GM21381 (cell line): ENCODE results near the gene UBE2J1.
"Not testable (repeated sequence)": the region's sequence is repeated elsewhere in the genome, so short reads cannot be mapped to it uniquely, and the experiment has no call there.

Experiments
- ATAC-seq: cut with Tn5 transposase; IDR thresholded peaks from one replicate; pipeline ENCODE4 v1.9.1; 2021; ENCODE audit warnings: mild to moderate bottlenecking, moderate library complexity; ENCODE audit not compliant: unreplicated experiment

The UBE2J1 gene

DNA sequence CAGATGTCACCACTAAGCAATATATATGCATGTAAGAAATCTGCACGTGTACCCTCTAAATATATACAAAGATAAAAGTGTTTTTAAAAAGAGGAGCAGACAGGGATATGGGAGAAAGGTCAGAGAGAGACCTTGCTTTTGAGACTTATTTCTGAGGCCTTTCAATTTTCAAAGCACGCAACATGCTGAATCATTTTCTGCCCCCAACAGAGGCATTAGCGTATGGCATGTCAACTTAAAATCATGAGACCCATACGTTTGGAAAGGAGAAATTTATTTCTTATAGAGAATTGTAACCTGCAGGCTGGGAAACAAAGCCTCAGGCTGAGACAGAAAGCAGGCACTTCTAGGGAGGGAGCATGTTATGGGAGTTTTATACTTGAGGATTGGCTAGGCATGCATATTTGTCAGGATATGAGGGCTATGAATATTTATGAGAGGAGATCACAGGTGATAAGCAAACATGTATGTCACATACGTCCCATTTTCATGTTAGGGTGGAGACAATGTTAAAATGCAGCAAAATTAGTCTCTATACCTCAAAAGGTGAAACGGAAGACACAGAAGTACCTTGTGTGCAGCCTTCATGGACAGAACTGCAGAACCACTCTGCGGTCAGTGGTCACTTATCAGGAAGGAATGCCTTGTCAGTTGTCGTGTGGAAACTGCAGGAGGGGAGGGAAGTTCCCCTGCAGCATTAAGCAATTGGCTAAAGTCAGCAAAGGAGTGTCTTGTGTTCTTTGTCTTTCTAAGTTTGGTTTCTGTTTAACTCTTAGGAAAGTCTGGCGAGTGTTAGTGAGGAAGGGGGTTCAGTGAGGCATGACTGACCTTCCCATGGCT is 31.2 kb downstream of the UBE2J1 start:
- no peak for ATAC-seq

DNA sequence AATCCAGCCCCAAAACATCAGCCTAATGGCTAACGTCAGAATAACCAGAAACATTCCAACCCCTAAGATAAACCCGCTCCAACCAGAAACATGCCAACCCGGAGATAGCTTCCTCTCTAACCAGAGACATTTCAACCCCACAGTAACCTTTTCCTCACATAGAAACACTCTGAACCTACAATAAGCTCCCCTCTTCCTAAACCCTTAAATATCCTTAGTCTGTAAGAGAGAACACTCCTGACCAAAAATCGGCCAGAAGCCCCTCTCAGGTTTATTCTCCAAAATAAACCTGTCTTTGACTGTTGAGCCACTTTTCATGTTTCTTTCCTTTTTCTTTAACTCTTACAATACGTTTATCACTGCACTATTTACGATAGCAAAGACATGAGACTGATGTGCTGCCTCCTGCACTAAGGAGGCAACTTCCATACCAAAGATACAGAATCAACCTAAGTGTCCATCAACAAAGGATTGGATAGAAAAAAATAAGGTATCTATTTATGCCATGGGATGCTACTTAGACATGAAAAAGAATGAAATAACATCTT is 32.4 kb downstream of the UBE2J1 start:
- ATAC-seq = no peak

DNA sequence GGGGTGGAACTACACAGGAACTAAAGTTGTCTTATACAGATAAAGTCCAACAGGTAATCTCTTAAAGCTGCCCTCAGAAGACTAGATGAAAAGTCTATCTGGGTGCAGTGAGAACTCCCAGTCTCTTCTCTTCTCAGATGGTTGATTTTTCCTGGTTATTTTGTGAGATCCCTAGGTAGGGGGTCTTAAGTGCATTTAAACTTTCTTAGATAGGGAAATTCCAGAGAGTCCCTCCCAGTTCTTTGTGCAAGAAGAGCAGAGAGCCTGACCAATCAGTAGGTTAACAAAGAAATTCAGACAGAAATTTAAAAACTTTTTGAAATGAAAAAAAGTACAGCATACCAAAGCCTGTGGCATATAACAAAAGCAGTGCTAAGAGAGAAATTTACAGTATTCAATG is 35.5 kb downstream of the UBE2J1 start:
- no peak for ATAC-seq

DNA sequence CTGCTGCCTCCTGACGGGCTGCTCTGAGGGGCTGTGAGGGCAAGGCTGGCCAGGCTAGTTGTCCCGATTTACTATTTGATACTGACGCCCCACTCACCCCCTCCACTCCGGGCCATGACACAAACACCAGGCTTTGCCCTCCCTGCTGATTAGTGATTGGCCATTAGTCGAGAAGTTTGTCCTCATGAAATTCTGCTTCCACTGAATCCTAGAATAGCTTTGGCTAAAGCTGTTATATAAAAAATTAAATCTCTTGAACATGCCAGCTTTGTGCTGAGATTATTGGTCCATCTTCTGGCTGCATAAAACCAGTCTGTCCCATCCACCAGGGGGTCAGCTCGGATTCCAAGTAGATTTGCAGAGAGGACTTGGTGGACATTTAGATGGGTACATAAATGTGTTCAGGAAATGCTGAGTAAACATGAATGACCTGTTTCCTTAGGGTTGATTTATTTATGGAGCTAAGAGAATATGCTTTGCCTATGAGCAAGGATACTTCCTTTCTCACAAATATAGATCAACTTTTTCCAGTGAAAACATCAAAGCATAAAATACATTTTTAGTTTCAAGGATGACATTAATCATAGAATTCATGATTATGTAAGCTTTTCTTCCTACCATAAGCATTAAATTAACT is 37.2 kb downstream of the UBE2J1 start, which contains the start of gene GABRR2:
Gene GABRR2, minus strand, starts transcription at position 51 of the 637 bp plus-strand sequence. CDS start 134 bp downstream, outside the sequence.
- ATAC-seq = no peak

DNA sequence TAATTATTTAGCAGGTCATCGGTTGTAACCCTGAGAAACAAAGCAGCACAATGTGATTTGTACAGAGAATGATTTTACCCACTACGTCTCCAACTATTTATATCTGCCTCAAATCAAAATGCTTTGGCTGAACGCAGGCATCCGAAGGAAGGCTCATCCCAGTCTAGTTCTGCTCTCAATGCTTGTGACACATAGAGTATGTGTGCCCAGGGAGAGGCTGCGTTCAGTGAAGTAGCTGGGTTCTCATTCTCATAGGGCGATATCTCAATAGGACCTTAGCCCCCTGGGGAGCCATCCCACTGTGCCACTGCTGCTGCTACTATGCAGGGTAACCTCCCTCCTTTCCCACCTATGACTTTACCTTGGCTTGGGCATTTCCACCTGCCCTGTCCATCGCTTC is 37.8 kb downstream of the UBE2J1 start:
- ATAC-seq = no peak

DNA sequence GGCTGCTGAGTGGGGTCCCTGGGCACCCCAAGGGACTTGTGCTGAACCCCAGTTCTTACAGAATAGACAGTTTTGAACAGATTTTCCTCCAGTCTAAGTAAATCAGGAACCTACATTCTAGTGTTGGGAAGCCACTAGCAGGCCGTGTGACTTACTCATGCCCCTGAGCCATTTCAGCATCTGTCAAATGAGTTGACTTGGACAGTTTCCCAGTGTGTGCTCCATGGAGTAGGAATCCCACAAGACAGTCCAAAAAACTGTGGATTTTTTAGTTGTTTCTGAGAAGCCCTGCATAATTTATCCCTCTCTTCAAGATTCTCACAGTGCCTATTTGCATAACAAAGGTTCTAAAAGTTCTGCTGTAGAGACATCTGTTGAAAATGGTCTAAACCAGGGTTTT is 39.5 kb downstream of the UBE2J1 start:
- no peak for ATAC-seq

DNA sequence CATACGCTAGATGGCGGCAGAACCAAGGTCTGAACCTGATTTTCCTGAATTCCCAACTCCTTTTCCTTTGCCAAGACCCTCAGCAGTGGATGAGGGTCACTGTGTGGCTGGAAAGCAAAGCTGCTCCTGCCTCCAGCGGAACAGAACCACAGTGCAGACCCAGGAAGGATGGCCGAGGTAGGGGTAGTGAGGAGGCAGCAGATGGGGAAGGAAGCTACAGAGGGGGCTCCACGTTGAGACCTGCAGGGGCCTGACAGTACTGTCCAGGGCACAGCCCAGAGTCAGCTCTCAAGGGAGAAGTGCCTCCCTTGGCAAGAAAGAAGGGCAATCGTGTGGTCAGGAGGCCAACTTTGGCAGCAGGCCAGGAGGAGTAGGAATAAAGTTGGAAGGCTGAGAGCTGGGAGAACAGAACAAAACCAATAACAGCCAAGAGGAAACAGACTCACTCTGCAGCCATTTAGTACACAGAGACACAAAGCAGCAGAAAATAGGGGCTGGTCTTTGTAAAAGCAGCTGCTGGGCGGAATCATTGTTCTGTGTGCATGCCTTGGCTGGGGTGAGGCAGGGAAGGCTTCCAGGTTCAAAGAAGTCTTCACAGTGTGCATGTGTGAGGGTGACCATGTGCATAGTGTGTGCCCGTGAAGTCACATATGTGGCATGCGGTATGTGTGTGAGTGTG is 40.5 kb downstream of the UBE2J1 start:
- ATAC-seq = no peak

DNA sequence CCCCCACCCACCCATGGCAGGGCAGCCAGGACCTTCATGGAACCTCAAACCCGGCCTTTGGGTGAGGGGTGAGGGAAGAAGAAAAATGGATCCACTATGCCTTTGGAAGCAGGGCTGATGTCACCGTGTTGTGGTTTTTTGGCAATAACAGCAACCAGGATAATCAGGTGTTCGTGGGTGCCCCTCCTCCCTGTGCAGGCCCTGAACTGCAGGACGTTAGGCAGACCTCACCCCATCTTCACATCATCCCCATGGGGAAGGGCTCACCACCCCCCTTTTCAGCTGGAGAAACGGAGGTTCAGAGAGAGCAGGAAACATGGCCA is 41.0 kb downstream of the UBE2J1 start:
- no peak for ATAC-seq

DNA sequence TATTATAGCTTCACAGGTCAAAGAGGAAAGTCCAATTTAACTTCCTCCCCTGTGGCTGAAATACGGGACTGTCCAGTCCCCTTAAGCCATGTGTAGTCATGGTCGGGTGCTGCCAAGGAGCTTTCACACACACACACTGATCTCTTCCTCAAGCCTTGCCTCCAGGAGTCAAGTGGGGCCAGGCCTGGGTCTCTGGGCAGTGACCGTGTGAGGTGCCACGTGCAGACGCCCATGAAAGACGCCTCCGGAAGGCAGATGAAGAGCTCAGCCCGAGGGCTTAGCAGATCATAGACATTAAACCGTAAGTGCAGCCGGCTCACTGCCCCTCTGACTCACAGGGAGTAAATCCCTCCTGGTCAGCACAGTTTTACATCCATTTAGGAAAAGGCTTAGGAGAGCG is 41.6 kb downstream of the UBE2J1 start:
- ATAC-seq = no peak

DNA sequence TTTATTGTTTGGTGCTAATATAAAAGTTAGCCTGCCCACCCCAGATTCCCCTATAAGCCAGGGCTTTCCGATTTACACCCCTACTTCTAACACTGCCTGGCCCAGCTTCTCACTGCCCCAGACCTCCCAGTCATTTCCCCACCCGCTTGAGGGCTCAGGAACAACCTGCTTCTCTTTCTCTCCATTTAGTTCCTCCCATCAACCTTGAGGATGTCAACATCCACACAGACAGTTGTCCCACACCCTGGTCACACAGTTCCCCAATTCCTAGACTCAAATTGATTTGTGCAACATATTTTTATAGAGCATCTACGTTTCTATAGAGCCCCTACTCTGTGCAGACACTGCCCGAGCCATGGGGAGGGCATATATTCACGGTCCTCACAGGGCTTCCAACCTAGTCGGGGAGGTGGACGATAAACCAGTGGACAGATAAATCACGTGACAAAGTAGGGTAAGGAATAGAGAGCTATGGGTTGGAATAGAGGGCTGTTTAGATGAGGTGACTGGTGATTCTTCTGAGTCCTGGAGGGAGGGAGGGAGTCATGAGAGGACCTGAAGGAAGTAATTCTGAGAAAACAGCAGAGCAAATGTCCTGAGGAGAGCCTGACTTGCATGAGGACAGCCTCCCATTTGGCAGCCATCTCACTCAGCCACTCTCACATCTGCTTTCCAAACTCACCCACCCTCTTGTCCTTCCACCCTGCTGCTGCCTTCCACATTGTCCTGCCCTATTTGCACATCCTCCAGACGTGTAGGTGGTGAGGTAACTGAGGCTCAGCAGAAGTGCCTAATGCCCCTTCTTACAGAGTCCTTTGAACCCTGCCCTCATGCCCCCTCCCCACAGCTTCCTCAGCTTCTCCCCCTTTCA is 43.8 kb downstream of the UBE2J1 start:
- no peak for ATAC-seq

DNA sequence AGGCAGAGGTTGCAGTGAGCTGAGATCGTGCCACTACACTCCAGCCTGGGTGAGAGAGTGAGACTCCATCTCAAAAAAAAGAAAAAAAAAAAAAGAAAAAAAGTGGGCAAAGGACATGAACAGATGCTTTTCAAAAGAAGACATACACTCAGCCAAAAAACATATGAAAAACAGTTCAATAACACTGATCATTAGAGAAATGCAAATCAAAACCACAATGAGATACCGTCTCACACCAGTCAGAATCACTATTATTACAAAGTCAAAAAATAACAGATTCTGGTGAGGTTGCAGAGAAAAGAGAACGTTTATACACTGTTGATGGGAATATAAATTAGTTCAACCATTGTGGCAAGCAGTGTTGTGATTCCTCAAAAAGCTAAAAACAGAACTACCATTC is 48.0 kb downstream of the UBE2J1 start:
- ATAC-seq = not testable (repeated sequence)

DNA sequence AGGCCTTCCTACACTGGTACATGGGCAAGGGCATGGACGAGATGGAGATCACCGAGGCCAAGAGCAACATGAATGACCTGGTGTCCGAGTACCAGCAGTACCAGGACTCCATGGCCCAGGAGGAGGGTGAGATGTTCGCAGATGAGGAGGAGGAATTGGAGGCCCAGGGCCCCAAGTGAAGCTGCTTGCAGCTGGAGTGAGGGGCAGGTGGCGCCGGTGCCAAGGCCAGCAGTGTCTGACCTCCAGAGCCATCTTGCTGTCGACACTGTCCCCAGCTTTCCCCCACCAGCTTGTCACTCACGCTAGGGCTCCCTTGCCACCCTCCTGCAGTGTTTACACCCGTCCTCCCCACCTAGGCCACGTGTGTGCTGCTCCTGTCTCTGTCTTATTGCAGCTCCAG is 49.6 kb downstream of the UBE2J1 start:
- ATAC-seq = no peak

DNA sequence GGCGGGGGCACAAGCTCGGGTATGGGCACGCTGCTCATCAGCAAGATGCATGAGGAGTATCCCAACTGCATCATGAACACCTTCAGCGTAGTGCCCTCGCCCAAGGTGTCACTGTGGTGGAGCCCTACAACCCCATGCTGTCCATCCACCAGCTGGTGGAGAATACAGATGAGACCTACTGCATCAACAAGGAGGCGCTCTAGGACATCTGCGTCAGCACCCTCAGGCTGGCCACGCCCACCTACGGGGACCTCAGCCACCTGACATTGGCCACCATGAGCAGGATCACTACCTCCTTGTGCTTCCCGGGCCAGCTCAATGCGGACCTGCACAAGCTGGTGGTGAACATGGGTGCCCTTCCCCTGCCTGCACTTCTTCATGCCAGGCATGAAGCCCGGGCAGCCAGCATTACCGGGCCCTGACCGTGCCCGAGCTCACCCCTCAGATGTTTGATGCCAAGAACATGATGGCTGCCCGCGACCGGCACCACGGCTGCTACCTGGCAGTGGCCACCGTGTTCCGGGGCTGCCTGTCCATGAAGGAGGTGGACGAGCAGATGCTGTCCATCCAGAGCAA is 50.2 kb downstream of the UBE2J1 start:
- no peak for ATAC-seq

DNA sequence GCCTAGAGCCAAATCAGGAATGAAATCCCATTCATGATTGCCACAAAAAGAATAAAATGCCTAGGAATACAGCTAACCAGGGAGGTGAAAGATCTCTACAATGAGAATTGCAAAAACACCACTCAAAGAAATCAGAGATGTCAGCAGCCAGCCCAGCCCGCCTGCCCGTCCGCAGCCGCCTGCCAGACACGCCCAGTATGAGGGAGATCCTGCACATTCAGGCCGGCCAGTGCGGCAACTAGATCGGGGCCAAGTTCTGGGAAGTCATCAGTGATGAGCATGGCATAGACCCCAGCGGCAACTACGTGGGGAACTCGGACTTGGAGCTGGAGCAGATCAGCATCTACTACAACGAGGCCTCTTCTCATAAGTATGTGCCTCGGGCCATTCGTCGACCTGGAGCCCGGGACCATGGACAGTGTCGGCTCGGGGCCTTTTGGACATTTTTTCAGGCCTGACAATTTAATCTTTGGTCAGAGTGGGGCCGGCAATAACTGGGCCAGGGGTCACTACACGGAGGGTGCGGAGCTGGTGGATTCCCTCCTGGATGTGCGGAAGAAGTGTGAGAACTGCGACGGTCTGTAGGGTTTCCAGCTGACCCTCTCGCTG is 50.8 kb downstream of the UBE2J1 start:
- ATAC-seq = no peak

DNA sequence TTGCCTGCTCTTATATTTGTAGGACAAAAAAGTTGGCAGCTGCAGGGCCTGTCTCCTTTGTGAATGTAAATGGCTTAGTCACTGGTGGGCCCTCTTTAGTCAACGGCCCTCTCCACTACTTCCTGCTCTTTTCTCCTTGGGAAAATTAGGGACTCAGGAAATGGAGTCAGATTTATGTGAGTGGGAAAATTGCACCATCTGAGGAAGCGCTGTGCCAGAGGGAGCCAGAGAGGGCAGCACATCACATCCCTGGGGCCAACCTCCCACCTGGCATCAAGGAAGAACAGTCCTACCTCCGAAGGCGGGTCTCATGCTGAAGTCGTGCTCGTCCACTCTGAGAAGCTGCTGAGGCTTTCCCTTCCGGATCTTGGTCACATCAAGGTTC is 53.1 kb downstream of the UBE2J1 start:
- ATAC-seq = no peak

DNA sequence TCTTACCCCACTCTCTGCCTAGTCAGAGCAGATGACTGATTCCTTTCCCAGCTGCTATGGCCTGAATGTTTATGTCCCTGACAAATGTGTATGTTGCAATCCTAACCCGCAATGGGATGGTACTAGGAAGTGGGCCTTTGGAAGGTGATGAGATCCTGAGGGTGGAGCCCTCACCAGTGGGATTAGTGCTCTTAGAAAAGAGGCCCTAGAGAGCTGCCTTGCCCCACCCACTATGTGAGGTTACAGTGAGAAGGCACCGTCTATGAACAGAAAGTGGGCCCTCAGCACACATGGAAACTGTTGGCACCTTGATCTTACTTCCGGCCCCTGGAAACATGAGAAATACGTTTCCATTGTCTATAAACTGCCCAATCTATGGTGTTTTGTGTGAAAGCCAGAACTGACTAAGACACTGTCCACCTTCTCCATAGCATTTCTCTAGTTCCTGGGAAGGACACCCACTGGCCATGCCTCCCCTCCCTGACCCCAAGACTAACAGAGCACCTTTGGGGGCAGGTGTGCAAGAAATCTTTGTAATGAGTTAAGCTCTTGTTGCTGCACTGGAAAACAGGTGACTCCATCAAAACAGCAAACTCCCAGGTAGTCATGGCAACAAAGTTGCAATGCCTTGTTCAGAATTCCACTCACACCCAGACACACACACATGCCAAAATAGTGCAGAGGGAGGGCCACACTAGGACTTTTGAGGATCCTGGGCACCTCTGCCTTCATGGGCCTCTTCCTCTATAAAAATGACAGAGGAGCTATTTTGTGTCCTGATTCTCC is 53.6 kb downstream of the UBE2J1 start:
- ATAC-seq = no peak

DNA sequence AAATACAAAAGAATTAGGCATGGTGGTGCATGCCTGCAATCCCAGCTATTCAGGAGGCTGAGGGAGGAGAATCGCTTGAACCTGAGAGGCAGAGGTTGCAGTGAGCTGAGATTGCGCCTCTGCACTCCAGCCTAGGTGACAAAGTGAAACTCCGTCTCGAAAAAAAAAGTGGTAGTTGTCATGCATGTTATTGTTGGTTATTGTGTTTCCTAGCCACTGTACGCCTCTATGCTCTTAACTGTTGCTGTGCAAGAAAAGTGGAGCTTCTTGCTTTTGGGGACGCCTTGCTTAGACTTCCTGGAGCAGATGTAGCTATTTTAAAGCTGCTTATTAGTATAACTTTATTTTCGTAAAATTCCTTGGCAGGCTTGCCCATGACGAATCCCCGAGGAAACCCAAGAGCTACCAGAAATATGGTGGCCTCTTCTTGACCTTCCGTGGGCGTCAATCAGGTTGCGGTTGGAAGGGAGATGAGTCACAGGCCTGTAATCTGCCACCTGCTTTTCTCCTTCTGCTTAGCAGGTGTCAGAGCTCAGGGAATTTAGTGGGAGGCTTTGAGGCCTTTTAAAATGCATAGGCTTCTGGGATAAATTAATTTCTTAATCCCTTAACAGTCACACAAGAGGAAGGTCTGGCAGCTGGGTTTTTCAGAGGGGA is 54.7 kb downstream of the UBE2J1 start:
- peak; percentile 92 for ATAC-seq

DNA sequence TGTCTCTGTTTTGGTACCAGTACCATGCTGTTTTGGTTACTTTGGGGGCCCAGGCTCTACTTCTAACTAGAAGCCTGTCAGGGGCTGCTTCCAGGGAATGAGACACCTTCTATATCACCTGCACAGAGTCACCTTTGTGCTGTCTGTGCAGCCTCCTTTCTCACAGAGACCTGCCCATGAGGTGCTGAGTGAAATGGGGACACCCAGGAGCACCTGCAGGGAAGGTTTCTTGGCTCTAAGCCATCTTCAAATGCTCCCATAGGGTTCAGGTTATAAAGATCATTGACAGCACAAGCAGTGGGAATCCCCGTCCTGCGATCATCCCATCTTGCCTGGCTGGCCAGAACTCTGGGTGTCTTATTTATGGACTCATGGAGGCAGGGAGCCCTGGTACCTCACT is 56.5 kb downstream of the UBE2J1 start:
- no peak for ATAC-seq

DNA sequence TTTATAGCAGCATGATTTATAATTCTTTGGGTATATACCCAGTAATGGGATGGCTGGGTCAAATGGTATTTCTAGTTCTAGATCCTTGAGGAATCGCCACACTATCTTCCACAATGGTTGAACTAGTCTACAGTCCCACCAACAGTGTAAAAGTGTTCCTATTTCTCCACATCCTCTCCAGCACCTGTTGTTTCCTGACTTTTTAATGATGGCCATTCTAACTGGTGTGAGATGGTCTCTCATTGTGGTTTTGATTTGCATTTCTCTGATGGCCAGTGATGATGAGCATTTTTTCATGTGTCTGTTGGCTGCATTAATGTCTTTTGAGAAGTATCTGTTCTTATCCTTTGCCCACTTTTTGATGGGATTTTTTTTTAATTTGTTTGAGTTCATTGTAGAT is 57.4 kb downstream of the UBE2J1 start:
- ATAC-seq = not testable (repeated sequence)
